HG03175 (cell line): Measurements from ENCODE around the gene DLG2.
A peak's percentile ranks its signal among the peaks of the same experiment; 100 is the strongest.
"Not testable (repeated sequence)": the region's sequence is repeated elsewhere in the genome, so short reads cannot be mapped to it uniquely, and the experiment has no call there.

Experiments used
- ATAC-seq: cut with Tn5 transposase; IDR thresholded peaks from one replicate; pipeline ENCODE4 v1.9.1; 2021; ENCODE audit warnings: mild to moderate bottlenecking, moderate library complexity; ENCODE audit not compliant: unreplicated experiment

DLG2 gene

DNA sequence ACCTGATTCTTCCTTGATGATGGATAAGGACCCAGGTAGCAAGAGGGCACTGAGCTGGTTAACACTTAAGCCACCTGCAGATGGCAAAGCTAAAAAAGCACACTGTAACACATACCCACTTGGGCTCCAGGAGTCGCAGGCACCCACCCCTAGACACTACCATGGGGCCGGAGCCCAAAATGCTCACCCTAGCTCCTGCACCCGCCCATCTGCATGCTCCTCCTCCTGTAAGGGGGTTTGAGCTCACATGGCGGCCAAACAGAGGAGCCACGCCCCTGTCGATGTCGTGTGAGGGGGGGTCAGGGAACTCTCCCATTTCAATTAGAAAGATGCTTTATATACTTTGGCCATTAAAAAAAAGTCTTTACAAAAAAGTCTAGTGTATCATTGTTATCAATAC is 370.7 kb downstream of the DLG2 start:
- no peak for ATAC-seq

DNA sequence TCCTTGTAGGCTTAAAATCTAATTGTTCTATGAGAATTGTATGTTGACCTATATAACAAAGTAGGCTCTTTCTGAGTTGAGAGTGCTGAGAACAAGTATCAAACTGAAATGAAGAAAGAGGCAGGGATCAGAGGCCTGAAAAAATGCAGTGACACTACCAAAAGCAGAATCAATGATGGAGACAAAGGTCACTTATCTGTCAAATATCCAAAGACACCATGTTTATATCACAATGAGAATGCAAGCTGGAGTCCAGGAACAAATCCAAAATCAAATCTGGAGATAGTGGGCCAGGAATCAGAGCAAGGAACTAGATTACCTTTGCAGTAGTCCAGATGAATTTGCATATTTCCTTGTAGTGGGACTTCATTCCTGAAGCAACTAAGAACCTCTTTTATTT is 377.7 kb downstream of the DLG2 start:
- ATAC-seq: no peak

DNA sequence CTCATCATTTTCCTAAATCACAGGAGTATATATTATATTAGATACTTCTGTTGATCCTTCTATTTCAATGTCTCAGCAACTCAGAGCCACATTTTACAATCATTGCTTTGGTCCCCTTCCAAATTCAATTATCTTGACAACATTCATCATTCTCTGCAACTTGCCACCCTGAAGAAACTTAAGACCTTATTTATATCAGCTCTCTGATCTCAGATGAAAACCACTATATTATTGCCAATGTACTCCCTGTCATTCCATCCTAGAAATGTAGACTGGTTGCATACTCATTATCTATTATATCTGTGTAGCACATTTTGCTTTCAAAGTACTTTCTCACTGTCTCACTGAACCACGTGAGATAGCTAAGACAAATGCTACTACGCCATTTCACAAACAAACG is 379.3 kb downstream of the DLG2 start:
- no peak for ATAC-seq

DNA sequence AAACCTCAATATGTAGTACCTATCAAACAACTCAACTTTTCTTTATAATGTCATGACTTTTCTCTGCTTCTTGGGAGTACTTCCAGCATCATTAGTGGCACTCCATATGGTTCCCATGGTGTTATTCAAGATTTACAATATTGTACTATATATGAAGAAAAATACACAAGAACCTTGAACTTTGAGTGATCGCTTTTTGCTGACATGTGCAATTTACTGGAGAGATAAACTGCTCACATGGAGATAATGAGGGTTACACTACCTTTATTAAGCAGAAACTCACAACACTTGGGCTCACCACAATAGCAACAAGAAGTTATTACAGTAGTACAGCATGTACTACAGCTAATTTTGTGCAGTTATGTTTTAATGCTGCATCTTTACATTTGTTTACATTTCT is 388.2 kb downstream of the DLG2 start:
- ATAC-seq: no peak

DNA sequence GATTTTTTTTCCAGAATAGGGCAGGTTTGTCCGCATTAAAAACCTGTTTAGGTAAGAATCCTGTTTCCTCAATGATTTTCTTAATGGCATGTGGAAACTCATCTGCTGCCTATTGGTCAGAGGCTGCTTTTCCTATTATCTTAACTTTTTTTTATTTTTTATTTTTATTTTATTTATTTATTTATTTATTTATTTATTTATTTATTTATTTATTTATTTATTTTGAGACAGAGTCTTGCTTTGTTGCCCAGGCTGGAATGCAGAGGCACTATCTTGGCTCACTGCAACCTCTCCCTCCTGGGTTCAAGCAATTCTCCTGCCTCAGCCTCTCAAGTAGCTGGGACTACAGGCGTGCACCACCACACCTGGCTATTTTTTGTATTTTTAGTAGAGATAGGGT is 389.1 kb downstream of the DLG2 start:
- ATAC-seq: not testable (repeated sequence)

DNA sequence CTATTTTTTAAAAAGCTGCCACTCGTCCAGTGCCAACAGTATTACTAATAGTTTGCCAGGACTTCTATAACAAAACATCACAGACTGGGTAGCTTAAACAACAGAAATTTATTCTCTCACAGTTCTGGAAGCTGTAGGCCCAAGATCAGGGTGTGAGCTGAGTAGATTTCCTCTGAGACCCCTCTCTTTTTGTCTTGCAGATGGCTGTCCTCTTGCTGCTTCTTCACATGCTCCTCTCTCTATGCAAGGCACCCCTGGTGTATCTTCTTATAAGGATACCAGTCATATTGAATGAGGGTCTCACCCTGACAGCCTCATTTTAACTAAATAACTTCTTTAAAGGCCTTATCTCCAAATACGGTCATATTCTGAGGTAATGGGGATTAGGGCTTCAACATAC is 390.9 kb downstream of the DLG2 start:
- ATAC-seq: no peak

DNA sequence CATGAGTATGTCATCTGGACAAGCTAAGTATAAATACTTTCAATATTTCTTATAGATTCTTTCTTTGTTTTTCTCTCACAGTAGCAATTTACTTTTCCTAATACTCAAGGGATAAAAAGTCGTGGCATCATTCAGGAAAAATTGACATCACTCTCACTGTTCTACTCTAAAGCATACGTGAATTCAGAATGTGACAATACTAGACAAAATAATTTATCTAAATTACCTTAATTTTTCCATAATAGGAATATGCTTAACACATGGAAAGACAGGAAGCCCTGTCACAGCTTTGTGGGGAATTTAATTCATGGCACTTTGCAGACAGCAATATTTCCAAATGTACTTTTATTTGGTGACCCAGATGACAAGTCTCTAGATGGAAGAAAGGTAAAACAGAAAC is 394.6 kb downstream of the DLG2 start:
- no peak for ATAC-seq

DNA sequence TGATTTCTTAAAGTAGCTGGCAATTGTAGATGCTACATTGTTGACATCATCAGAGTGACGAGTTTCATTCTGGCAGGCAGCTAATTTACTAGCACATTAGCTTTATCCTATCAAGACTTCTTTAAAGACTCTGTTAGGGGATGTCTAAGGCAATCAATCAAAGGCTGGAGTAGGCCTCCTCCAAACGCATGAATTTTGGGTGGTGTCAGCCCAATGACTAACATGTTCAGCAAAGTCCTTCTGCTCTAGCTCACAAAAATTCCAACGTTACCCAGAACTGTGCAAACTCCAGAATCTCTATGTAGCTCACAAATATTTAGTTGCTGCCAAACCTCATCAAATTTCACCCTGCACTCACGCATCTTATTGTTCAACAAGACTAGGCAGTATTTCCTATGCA is 395.6 kb downstream of the DLG2 start:
- no peak for ATAC-seq

DNA sequence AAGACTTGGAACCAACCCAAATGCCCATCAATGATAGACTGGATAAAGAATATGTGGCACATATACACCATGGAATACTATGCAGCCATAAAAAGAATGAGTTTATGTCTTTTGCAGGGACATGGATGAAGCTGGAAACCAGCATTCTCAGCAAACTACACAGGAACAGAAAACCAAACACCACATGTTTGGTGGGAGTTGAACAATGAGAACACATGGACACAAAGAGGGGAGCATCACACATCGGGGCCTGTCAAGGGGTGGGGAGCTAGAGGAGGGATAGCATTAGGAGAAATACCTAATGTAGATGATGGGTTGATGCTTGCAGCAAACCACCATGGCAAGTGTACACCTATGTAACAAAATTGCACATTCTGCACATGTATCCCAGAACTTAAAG is 397.4 kb downstream of the DLG2 start:
- ATAC-seq: not testable (repeated sequence)

DNA sequence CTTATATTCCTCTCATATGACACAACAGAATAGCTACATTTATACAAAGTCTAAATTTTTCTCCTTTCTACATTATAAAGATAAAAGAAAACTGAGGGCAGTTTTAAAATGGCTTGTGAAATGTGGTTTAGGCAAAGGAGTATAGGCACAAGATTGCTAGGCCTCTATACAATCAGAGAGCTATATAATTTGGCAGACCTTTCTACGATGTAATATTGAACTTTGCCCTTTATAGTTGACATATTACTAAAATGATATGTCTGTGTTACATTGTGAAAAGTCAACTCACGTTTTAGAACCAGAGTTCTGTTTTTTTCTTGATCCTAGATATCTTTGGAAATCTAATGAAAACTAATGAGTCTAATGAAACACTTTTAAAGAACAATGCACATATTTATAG is 430.2 kb downstream of the DLG2 start:
- ATAC-seq: no peak

DNA sequence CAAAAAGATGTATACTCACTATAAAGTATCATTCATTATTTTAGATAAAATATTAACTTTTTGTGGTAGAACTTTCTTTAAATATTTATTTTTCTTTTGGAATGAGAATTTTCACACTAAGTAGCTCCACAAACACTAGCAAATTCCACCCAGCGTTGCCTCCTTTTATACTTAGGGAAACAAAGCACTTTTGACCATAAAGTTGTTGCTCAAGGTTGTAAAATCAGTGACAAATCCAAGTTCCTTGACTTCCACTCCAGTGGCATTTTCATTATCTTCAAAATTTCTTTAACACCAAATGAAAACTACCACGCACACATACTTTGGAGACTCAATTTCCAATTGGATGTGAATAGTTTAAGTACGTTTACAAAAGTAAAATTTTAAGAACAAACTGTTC is 431.2 kb downstream of the DLG2 start:
- ATAC-seq: no peak

DNA sequence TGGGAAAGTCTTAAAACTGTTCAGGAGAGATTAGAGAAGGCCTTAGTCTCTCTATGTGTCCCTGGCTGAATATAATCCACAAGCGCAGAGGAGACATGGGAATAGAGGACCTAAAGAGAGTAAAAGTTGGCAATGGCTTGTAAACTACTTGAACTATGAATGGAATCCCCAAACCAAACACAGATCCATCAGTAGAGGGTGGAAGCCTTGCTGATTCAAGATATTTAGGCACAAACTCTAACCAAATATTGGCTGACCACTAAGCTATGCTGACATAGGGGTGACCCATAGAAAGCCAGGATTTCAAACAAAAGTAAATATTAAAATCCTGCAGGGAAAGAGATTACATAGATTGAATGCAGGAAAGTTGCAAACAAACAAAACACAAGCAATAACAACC is 439.2 kb downstream of the DLG2 start:
- ATAC-seq: no peak

DNA sequence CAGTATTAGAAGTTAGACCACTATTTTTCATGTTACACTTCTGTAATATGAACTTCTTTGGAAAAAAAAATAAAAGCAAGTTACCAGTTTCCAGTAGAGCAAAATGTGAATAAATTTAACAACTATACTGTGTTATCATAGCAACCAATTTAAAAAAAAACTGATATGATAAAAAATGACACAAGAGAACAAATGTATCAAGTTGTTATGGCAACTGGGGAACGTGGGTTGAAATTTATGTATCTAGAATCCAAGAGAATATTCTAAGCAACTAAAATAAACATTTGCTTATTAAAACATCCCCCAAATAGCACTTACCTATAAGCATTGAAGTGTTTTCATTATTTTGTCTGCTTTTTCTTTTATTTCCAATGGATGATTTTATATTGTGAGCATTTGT is 442.4 kb downstream of the DLG2 start:
- ATAC-seq: no peak

DNA sequence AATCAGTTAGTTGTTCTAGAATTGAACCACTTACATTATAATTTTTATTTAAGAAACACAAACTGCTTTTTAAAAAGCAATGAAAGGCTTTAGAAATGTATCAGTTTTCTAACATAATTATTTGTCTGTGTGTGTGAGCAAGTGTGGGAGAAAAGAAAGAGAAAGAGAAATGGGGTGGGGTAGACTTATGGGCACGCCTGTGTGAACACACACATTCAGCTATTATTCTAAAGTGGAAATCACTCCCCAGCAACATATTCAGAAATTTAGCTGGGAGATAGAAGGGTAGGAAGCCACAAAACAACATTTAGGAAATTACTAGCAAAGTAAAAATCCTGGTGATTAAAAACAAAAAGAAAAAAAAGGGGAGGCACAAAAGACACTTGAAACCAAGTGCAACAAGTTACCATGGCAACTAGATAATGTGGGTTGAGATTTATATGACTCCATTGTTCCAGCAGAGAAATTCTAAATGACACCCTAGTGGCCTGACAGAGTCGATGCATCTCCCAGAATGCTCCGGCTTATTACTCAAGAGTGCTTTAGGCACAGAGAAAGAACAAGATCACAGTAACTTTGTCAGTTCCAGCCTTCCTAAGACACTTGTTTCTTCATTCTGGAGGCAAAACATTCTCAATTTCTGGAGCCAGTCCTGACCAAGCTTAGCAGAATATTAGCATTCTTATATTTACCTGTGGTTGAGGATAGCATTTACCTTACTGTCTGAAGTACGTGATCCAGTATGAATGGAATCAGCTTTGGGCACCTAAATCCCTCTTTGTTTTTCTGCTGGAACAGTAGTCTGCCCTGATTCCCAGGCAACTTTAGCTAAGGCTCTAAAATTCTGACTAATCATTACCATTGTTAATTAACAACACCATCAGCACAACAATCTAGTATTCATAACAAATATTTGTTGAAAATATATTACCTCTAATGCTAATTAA is 444.4 kb downstream of the DLG2 start:
- ATAC-seq: peak; percentile 93

DNA sequence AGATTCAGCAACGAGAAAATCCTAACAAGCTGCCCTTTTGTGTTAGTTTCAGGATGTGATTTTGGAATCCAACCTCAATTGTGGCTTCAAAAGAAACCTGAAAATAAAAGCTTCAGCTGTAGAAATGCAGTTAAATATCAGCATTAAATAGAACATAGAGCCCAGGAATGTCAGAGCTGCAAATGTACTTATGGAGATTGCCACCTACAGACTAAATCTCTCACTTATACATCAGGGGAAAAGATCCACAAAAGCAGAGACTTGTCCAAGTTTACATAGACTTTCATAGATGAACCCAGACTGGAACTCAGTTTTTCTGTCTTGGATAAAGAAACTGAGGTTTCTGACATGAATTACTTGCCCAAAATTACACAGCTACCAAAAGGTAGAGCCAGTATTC is 446.6 kb downstream of the DLG2 start:
- ATAC-seq: no peak

DNA sequence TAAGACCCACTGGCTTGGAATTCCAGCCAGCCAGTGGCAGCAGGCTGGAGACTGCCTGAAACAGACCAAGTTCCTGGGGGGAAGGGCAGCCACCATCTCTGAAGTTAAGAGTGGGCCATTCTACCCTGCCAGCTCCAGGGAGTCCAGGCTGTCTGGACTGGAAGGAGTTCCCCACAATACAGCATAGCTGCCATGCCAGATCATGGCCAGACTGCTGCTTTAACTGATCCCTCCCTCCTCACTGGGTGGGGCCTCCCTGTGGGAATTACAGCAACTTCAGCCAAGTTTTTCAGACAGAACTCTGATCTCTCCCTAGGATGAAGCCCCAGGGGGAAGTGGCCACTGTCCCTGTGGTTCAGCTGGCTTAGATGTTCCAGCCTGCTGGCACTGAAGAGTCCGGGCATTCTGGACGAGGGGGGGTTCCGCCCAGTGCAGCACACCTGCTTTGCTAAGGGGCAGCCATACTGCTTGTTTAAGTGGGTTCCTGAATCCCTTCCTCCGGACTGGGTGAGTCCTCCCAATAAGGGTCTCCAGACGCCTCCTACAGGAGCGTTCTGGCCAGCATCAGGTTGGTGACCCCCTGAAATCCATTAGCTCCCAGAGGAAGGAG is 455.4 kb downstream of the DLG2 start:
- no peak for ATAC-seq

DNA sequence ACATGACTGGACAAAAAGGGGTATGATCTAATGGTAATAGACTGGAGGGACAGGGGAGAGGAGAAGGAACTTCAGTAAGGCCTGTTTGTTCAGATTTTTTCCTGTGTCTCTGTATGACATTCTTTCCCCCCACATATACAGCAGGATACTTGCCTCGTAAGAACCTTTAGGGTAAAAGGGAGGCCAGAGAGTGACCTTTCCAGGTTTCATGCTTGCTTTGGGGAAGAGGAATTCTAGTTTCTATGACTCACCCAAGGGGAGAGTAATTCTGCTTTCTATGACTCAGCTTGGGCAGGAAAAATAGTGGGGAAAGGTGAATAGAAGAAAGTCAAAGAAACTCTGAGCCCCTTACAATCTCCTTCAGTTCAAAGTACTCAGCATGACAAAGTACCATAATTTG is 457.0 kb downstream of the DLG2 start:
- no peak for ATAC-seq

DNA sequence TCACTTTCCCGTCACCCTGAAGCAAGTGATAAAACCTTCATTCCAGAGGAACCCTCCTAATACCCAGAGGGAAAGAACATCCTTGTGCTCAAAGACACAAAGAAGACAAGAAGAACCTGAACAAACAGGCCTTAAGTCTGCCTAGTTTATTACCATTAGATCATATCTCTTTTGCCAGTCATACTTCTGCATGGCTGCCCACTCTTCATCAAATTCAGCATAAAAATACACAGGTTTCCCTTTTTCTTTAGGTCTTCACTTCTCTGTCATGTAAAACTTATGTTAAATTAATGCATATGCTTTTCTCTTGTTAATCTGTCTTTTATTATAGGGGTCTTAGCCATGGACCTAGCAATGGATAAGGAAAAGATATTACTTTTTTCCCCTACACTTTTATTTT is 459.7 kb downstream of the DLG2 start:
- no peak for ATAC-seq

DNA sequence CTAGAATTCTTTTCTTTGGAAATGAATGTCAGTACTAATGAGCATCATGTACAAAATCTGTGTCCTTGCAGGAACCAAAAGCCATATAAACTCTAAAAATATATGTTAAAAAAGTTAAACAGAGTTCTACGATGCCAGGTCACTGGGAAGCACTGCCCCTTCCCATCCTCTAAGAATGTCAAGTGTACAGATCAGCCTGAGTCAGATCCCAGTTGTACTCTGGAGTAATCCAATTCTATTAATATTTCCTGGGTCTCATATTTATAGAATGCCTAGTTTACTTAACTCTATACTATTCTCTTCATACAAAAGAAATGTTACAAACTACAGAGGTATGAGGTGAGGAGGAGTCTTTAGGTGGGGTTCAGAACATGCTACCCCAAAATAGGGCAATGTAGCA is 460.1 kb downstream of the DLG2 start:
- no peak for ATAC-seq

DNA sequence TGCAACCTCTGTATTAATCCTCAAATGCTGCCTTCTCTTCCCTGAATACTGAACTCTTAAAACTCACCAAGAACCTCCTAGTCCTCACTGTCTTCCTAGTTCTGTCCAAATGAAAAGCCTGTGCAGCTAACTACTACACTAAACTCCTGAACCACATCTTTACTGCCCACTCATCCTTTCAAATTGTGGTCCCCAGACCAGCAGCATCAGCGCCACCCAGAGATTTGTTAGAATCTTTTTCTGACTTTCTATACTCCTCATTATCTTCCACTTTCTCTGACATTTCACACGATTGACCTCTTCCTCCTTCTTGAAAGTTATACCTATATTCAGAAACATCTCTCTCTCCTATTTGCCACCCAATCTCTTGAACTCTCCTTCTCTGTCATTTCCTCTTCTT is 461.3 kb downstream of the DLG2 start:
- ATAC-seq: no peak

DNA sequence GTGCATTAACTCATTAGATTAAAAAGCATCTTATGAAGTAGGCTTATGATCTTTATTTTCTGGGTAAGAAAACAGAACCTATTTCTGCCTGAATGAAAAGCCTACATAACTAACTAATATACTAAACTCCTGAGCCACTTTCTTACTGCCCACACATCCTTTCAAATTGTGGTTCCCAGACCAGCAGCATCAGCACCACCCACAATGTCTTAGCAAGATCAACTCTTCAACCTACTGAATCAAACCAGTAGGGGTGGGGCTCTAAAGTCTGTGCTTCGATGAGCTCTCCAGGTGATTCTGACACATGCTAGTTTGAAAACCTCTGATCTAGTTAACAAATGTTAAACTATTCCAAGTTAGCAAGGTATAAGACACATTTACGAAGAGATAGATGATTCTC is 462.4 kb downstream of the DLG2 start:
- no peak for ATAC-seq

DNA sequence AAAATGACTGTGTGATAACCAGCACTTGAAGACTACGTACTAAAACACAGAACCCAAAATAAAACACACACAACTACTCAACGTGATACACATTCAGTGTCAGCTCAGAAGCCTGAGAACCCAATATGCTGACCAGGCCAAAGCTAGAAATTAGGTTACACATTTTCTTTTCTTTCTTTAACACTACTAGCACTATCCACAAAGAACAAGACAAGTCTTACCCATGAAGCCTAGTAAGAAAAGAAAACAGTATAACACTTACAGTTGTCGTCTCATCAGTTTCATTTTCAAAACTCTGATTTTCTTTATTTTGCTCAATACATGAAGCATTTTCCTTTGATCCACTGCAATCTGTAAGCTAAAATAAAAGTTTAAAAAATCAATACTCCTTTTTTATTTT is 472.9 kb downstream of the DLG2 start:
- ATAC-seq: no peak

DNA sequence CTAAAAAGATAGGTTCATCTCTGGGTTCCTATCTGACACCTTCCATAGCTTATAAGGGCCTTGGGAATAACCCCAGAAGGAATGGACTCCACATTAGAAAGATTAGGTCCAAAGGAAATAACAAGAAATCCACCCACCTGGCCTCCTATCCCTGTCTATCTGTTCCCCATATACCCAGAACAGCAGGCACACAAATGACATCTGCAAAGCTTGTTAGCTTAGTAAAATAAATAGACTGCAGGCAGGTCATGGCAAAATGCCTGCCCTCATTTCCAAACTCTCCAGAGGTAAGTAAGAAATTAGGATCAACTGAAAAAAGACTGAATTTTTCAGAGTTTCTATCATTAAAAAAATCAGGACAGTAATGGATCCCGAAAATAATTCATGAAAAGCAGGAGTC is 489.5 kb downstream of the DLG2 start:
- no peak for ATAC-seq
